Limb (tissue), 2 donors: ENCODE data around the gene SCP2.

Experiments
- DNase-seq, 2 donors: peaks; one replicate each; pipeline ENCODE4 v3.0.0-alpha.2; 2016; ENCODE audit errors: extremely low spot score in 2 of 2

SCP2 gene

DNA sequence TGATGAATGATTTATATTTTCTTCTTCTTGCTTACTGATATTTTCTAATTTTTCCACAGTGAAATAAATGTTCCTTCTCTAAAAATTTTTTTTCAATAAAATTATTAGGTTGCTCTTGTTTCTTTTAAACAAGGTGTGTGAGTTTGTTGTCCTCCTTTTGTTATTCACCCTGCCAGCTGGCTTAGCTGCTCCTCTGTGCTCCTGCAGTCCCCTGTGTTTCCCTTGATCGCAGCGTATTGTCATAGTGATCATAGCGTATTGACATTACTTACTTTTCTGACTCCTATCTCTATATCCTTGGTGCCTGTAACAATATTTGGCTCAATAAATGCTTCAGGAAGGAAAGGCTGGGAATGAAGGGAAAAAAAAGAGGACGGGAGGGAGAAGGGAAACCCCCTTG, 110.1 kb downstream of the SCP2 start:
- no peak for DNase-seq

- peak in 1 of 2 donors; percentile 46 for DNase-seq
Measured at GRCh38 chr1:53038566-53038965, 111.5 kb downstream of the SCP2 start.

GRCh38 chr1:53043271-53043670, 116.2 kb downstream of the SCP2 start:
- no peak for DNase-seq

DNA sequence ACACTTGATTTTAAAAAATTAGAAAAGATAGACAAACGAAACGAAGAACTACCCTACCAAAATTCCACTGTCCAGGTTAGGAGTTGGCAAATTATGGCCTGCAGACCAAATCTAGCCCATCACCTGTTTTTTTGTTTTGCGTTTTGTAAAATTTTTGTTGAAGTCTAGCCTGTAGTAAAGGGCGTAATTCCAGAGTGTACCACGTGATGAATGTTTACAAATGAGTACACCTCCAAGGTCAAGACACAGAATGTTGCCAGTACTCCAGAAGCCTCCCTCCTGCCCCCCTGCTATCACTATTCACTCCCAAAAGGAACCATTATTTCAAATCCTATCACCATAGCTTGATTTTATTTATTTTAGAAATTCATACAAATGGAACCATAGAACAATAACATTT, 117.8 kb downstream of the SCP2 start:
- no peak for DNase-seq

- DNase-seq: no peak
Measured at GRCh38 chr1:53046930-53047329, 119.9 kb downstream of the SCP2 start.

GRCh38 chr1:53047737-53048736, 121.0 kb downstream of the SCP2 start:
- no peak for DNase-seq

GRCh38 chr1:53048960-53049573, 122.0 kb downstream of the SCP2 start:
- DNase-seq: no peak

GRCh38 chr1:53049574-53049967, 122.5 kb downstream of the SCP2 start:
- DNase-seq: no peak

GRCh38 chr1:53050310-53050709, 123.2 kb downstream of the SCP2 start:
- no peak for DNase-seq

- DNase-seq: no peak
Measured at GRCh38 chr1:53051676-53052075, 124.6 kb downstream of the SCP2 start.

GRCh38 chr1:53057127-53057526, 130.1 kb downstream of the SCP2 start:
- no peak for DNase-seq

GRCh38 chr1:53060579-53060978, 133.5 kb downstream of the SCP2 start:
- no peak for DNase-seq

DNA sequence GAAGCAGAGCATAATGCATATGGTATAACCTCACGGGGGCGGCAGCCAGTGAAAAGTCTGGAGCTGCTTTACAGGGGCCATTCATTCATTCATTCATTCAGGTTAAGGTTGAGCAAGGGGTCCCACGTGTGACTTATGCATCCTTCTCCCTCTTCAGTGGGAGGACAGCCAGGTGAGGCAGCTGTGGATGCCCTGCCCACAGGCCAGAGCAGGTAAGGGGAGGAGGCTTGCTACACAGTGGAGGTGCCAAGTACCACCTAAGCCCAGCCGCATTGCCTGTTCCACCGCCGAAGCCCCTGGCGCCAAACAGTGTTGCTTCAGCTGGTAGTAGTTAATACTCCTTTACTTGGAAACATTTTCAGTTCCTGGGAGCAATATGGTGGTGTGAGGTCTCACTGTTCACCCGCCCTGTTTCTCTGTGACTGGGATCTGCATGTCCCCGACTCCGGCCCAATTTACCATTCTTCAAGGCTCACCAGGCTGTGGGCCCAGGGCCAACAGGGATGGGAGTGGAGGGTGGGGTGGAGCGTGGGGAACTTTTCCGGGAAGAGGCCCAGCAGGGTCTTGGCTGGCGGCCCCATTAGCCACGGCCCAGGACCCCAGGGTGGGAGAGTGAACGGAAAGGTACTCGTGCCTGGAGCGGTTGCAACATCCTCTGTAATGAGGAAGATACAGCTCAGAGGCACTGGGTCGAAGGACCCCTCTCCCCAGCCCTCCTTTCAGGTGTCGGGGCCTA, 134.2 kb downstream of the SCP2 start:
- peak in 1 of 2 donors; percentile 78 for DNase-seq

DNA sequence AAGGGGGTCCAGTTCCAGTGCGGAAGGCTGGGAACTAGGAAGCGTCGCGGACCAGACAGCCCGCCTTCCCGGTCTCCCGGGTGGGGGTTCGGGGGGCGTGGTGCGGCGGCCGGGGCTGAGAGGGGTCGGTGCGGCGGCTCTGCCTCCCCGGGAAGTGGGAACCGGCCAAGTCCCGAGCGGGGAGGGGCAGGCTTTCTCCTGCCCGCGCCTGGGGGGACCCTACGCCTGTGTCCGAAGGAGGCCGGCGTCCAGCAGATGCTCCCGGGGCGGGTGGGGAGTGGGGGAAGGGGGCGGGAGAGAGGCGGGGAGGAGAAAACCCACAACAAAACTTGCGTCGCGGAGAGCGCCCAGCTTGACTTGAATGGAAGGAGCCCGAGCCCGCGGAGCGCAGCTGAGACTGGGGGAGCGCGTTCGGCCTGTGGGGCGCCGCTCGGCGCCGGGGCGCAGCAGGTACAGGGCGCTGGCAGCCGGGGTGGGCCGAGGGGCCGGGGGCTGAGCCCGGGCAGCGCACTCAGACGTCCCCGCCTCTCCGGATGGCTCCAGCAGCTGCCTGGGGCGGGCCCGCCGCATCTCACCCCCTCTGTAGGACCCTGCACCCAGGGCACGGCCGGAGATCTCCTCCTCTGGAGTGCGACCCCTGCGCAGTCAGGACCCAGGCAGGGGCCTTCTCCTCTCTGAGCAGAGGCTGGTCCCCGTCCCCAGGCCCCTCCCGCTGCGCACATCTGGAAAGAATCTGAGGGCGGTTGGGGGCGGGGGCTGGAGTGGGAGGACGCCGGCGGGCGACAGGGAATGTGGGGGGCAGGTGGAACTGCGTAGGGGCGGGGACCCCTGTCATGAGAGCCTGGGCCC, 135.0 kb downstream of the SCP2 start, which contains the start of gene PODN:
TSS of gene PODN (plus strand) at position 355 of the 849 bp plus-strand sequence. CDS start 7,643 bp downstream, outside the sequence.
- peak in 1 of 2 donors; percentile 71 for DNase-seq

DNA sequence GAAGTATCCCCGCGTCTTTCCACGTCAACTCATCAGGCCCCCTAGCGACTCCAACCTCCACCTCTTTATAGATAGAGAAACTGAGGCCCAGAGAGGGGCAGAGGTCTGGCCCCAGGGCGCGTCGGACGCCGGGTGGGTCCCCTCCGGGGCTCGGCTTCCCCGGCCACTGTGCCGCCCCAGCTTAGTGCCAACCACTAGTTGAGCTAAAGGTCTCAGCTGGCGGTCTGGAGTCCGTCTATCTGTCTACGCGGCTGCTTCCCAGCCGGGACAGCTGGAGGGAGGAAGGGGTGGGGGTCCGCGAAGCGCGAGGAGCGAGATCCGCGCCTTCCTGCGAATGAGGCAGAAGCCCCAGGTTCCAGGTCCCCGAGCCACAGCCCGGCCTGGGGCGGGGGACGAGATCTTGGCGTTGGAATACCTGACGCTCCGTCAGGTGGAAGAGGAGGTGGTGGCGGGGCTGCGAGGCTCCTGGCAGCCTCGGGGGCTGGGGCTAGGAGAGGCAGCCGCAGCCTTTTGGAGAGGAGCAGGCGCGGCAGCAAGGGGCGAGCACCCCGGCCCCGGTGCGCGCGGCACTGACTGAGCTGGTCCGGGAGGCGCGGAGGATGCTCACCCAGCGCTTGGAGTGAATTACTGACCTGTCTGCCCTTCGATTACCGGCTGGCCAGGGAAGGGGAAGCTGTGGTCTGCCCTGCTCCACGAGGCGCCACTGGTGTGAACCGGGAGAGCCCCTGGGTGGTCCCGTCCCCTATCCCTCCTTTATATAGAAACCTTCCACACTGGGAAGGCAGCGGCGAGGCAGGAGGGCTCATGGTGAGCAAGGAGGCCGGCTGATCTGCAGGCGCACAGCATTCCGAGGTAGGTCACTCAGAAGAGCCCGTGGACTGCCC, 135.9 kb downstream of the SCP2 start:
- DNase-seq: peak in 1 of 2 donors; percentile 69

GRCh38 chr1:53063744-53064515, 136.9 kb downstream of the SCP2 start:
- DNase-seq: no peak

- no peak for DNase-seq
Measured at GRCh38 chr1:53065391-53065790, 138.3 kb downstream of the SCP2 start.

- DNase-seq: peak in 1 of 2 donors; percentile 23
Measured at GRCh38 chr1:53066488-53066887, 139.4 kb downstream of the SCP2 start.
